GM23248 (cell line): ENCODE data around the gene PRDM16.

ENCODE experiments used
- EZH2 ChIP-seq: fragments of 200-600 bp; sonication (generic); IDR thresholded peaks from 2 replicates; pipeline ENCODE4 v1.6.1; 2018; ENCODE audit warnings: antibody characterized with exemption, mild to moderate bottlenecking; ENCODE audit not compliant: insufficient read depth, poor library complexity, severe bottlenecking
- EZH2phosphoT487 ChIP-seq: fragments of 200-600 bp; sonication (generic); IDR thresholded peaks from 2 replicates; pipeline ENCODE4 v1.6.1; 2018; ENCODE audit warnings: antibody characterized with exemption, moderate library complexity, mild to moderate bottlenecking, low read depth; ENCODE audit not compliant: insufficient read depth

DNA sequence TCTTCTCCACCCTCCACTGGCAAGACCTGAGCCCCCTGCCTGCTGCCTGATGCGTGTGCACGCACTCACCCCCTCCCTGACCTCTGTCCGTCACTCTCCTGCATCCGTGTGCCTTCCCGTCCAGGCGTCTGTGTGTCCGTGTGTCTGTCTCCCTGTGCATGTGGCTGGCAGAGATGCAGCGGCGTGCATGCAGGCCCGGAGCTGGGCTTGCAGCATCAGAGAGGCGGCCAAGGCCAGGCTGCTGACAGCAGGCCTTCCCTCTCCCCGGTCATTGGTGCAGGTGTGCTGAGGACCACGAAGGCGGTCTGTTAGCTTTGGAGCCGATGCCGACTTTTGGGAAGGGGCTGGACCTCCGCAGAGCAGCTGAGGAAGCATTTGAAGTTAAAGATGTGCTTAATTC is 362.7 kb downstream of the PRDM16 start:
- TF ChIP-seq EZH2 = no peak
- no peak for TF ChIP-seq EZH2phosphoT487
